Omental fat pad (tissue), 4 donors: ENCODE data around the gene KCNJ9. TPM values are rescaled to one million over a fixed set of nuclear protein-coding genes. Genes with fewer than 3 reads are reported as not detected.
"Not testable (repeated sequence)": the region's sequence is repeated elsewhere in the genome, so short reads cannot be mapped to it uniquely, and the experiment has no call there.

Source experiments
- ATAC-seq: fragments of 150-250 bp; one replicate; pipeline ENCODE4 v1.9.1; 2016; ENCODE audit warnings: mild to moderate bottlenecking, moderate library complexity; ENCODE audit not compliant: low FRiP score
- DNase-seq: peaks from one replicate; pipeline ENCODE4 v3.0.0-alpha.2; 2019; ENCODE audit warnings: low spot score
- total RNA-seq, 4 donors: library from RNA; depleted of rRNA; stranded (reverse); fragments of >200 nt; gene quantifications; one replicate each; pipeline ENCODE4 v1.1.0, GENCODE V29; 2016
- TF ChIP-seq, protein P1 (sequence below), 3 donors: fragments of 450-650 bp; IDR thresholded peaks; one replicate each; pipeline ENCODE4 v1.5.1; 2016 to 2017; ENCODE audit warnings: antibody characterized with exemption in 3 of 3, mild to moderate bottlenecking in 3 of 3, moderate library complexity in 2 of 3

KCNJ9 gene
- total RNA-seq, 4 donors from 2014 or later: not detected

DNA sequence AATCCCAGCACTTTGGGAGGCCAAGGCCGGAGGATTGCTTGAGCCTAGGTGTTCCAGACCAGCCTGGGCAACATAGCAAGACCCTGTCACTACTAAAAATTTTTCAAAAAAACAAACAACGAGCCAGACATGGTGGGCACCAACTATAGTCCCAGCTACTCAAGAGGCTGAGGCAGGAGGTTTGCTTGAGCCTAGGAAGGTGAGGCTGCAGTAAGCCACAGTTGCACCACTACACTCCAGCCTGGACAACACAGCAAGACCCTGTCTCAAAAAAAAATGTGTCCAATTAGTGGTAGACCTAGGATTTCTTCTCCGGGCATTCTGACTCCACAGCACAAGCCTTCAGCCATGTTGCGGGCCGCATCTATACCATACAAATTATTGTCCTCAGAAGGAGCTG is 23.8 kb downstream of the KCNJ9 start:
- TF ChIP-seq, protein P1, sequence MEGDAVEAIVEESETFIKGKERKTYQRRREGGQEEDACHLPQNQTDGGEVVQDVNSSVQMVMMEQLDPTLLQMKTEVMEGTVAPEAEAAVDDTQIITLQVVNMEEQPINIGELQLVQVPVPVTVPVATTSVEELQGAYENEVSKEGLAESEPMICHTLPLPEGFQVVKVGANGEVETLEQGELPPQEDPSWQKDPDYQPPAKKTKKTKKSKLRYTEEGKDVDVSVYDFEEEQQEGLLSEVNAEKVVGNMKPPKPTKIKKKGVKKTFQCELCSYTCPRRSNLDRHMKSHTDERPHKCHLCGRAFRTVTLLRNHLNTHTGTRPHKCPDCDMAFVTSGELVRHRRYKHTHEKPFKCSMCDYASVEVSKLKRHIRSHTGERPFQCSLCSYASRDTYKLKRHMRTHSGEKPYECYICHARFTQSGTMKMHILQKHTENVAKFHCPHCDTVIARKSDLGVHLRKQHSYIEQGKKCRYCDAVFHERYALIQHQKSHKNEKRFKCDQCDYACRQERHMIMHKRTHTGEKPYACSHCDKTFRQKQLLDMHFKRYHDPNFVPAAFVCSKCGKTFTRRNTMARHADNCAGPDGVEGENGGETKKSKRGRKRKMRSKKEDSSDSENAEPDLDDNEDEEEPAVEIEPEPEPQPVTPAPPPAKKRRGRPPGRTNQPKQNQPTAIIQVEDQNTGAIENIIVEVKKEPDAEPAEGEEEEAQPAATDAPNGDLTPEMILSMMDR (IDR thresholded peaks at IDR 0.05): no peak
- DNase-seq (no peak), ATAC-seq (no peak)

DNA sequence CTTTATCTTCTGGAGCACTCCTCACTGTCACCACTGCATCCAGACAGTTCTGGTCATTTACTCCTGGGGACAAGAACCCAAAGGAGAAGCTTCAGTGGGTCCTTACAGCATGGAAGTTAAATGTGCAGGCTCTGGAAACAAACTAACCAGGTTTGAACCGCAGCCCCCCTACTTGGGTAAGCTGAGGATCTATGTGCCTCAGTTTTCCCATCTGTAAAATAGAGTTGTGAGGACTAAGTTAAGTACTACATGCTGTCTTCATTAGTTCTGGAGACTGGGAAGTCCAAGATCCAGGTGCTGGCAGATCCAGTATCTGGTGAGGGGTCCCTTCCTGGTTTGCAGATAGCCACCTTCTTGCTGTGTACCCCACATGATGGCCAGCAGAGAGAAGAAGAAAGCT is 26.2 kb downstream of the KCNJ9 start:
- DNase-seq (no peak), ATAC-seq (no peak)
- TF ChIP-seq, protein P1 (IDR thresholded peaks at IDR 0.05): no peak

DNA sequence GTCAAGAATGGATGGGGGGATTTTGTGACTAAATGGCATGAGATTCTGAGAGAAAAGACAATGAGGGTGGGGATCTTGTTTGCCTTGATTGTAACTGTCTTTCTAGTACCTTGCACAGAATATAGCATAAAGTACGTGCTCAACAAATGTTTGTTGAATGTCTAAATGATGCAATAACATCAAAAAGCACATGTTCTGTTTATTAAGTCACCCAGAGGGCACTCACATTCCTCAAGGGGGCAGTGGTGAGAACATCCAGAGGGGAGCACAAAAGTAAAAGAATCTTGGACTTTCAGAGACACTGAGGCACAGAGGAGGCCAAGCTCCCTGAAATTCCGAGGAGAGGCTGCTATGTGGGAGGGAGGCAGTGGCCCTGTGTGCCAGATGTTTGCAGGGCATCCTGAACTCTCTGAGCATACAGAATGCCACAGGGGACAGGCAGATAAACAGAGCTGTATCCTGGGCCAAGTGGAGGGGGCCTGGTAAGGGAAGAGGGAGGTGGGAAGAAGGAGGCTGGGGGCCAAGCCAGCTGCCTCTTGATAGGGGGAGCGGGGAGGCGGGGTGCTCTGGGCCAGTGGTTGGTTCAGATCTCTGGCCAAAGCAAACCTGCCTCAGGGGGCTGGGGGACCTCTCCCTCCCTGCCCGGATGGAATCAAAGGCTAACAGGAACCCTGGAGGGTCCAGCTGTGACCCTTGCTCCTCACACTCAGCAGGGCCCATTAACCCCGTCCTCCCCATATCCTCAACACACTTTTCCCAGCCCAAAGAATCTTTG is 27.7 kb downstream of the KCNJ9 start:
- ATAC-seq: no peak

DNA sequence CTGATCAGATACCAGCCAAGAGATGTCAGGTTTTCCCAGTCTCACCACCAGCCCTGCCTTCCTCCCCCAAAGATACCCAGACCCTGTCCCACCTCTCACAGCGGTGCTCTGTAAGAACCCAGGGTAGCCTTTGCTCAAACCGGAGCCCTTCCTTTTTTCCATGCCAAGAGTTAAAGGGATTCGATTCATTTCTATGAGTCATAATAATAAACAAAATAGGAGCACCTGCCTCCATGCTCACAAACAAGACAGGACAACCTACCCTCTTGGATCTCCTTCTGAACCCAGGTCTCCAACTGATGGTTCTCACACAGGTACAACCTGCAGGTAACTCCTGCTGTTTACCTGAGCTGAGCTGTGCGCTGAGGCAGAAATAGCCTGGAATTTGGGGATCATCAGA is 28.3 kb downstream of the KCNJ9 start:
- TF ChIP-seq, protein P1 (IDR thresholded peaks at IDR 0.05): no peak
- ATAC-seq: no peak
- DNase-seq: no peak

More for the DNA sequence above, 27.7 kb downstream of the KCNJ9 start:
- TF ChIP-seq, protein P1 (IDR thresholded peaks at IDR 0.05): no peak
- no peak for DNase-seq

DNA sequence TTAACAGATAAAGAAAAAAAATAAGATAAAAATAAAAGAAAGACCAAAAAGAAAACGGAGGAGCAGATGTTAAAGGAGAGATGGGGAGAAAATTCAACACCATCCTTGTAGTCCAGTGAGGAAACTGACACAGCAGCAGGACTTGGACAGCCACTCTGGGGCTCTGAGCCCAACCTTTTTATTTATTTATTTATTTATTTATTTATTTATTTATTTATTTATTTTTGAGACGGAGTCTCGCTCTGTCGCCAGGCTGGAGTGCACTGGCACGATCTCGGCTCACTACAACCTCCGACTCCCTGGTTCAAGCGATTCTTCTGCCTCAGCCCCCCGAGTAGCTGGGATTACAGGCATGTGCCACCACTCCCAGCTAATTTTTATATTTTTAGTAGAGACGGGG is 30.1 kb downstream of the KCNJ9 start:
- not testable (repeated sequence) for DNase-seq, ATAC-seq

DNA sequence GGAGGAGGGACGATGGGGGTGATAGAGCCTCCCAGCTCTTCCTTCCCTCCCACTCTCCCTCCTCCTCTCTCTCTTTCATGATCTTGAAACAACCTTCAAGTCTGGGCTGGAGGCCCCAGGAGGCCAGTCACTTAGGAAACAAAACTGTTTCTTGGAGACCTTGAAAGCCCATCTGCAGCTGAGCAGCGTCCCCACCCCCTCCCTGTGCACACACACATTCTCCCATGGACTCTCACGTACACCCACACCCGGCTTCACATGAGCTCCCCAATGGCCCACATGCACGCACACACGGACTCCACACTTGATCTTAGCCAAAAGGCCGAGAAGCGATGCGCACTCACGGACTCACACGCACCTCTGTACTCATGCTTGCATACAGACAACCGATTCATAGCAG is 31.0 kb downstream of the KCNJ9 start:
- DNase-seq (no peak), ATAC-seq (no peak)
- TF ChIP-seq, protein P1 (IDR thresholded peaks at IDR 0.05): no peak

DNA sequence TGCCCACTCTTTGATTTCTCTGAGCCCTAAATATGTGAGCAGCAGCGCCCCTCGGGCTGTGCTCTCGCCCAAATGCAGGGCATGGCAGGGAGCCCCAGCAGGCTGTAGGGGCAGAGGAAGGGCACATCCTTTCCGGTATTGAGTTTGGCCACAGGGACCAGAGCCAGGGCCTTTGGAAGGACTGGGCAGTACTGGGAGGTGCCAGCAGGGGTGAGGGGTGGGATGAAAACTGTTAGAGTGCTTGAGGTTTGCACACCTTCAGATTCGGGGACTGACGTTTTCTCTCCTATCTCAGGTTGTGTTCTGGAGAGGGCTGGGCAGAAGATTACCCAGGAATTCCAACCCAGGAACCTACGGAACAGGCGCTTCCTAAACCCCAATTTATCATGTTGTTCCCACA is 32.1 kb downstream of the KCNJ9 start:
- ATAC-seq (no peak), DNase-seq (no peak)
- TF ChIP-seq, protein P1 (IDR thresholded peaks at IDR 0.05): no peak
